HepG2 (cell line): ENCODE measurements around the gene FMN2. TPM values are rescaled to one million over a fixed set of nuclear protein-coding genes. Genes with fewer than 3 reads are reported as not detected.

Experiments
- ATAC-seq: fragments of 200-7000 bp; cut with Tn5 transposase; 3 replicates; pipeline ENCODE4 v1.9.1; 2020; ENCODE audit warnings: mild to moderate bottlenecking, moderate library complexity
- BruUV-seq: library from RNA; stranded (reverse); fragments of 400-500 nt; replicated peaks from 2 replicates; lab custom pipeline; 2021; lab: Mats Ljungman, UMichigan
- CTCF ChIA-PET: fragments of 300-600 bp; formaldehyde crosslinking; extraction: SDS; loops from one replicate; lab custom pipeline; 2021; ENCODE audit warnings: low total read pairs, inconsistent platforms, low intra/inter-chr PET ratio; lab: Yijun Ruan, JAX
- POLR2A ChIA-PET: fragments of 350-600 bp; sonication (Branson Sonifier 250); formaldehyde crosslinking; loops from one replicate; lab custom pipeline; 2020; ENCODE audit warnings: antibody characterized with exemption, inconsistent platforms; lab: Yijun Ruan, JAX
- DNase-seq: peaks from one replicate; pipeline ENCODE4 v3.0.0-alpha.2; 2015; ENCODE audit warnings: low spot score
- FAIRE-seq: peaks from 3 replicates; lab custom pipeline; 2011; peaks lifted over from hg19 to GRCh38; lab: Jason Lieb, UNC
- H2AFZ ChIP-seq: one replicate; pipeline ENCODE4 v1.6.1; 2011; ENCODE audit warnings: low read length, inconsistent platforms
- H3K27ac ChIP-seq: fragments of 300-600 bp; 3 replicates; pipeline ENCODE4 v1.8.0; 2011; ENCODE audit warnings: mixed run types, mild to moderate bottlenecking, mixed read lengths, low read length, inconsistent platforms; ENCODE audit not compliant: insufficient read depth; ENCODE audit errors: extremely low read length
- H3K27me3 ChIP-seq, 2 experiments: fragments of 200-600 bp in 1 of 2; 2 replicates in 1 of 2; 3 replicates in 1 of 2; pipeline versions ENCODE4 v1.6.0 to v1.8.0; 2011; ENCODE audit warnings: low read length in 2 of 2, mild to moderate bottlenecking in 2 of 2, moderate library complexity in 2 of 2, inconsistent platforms in 1 of 2; ENCODE audit not compliant: insufficient read depth in 2 of 2, control insufficient read depth in 1 of 2
- H3K36me3 ChIP-seq, 2 experiments: fragments of 200-600 bp in 1 of 2; replicated peaks in 1 of 2; 2 replicates in 1 of 2; 3 replicates in 1 of 2; pipeline versions ENCODE4 v1.5.1 to v1.8.0; 2011; ENCODE audit warnings: low read length in 2 of 2, inconsistent platforms in 1 of 2; ENCODE audit not compliant: insufficient read depth in 2 of 2, control insufficient read depth in 1 of 2
- H3K4me1 ChIP-seq: 2 replicates; pipeline ENCODE4 v1.5.1; 2012; ENCODE audit warnings: low read length, inconsistent platforms; ENCODE audit not compliant: insufficient read depth
- H3K4me2 ChIP-seq: 2 replicates; pipeline ENCODE4 v1.6.0; 2011; ENCODE audit warnings: low read depth, low read length, inconsistent platforms
- H3K4me3 ChIP-seq, 3 experiments: fragments of 200-600 bp in 1 of 3; sonication (generic), shearing (Covaris generic) in 1 of 3; replicated peaks in 1 of 3; 2 replicates each; pipeline ENCODE4 v1.5.1; 2011 to 2016; ENCODE audit warnings: low read length in 3 of 3, inconsistent platforms in 2 of 3, low read depth in 2 of 3, mild to moderate bottlenecking in 2 of 3, control low read depth in 1 of 3, mixed read lengths in 1 of 3; ENCODE audit not compliant: insufficient read depth in 1 of 3
- H3K79me2 ChIP-seq: one replicate; pipeline ENCODE4 v1.6.1; 2011; ENCODE audit warnings: low read length, inconsistent platforms; ENCODE audit not compliant: insufficient read depth
- H3K9ac ChIP-seq: 2 replicates; pipeline ENCODE4 v1.6.0; 2011; ENCODE audit warnings: mild to moderate bottlenecking, low read depth, low read length, inconsistent platforms; ENCODE audit not compliant: insufficient read depth
- H3K9me3 ChIP-seq: 2 replicates; pipeline ENCODE4 v1.5.1; 2012; ENCODE audit warnings: mild to moderate bottlenecking, low read length
- H4K20me1 ChIP-seq: 2 replicates; pipeline ENCODE4 v1.6.0; 2011; ENCODE audit warnings: inconsistent platforms, mild to moderate bottlenecking, low read length, moderate library complexity; ENCODE audit not compliant: insufficient read depth
- KLF12 ChIP-seq: sonication (generic); formaldehyde crosslinking; IDR thresholded peaks from 2 replicates; pipeline ENCODE4 v1.4.0; 2020; ENCODE audit warnings: missing genetic modification reagents, borderline replicate concordance
- SRSF1 ChIP-seq: fragments of 200-400 bp; formaldehyde crosslinking; optimal IDR thresholded peaks from 2 replicates; pipeline ENCODE3; 2017; ENCODE audit warnings: mild to moderate bottlenecking, low read depth, low read length, moderate library complexity
- ZNF343 ChIP-seq: sonication (generic); formaldehyde crosslinking; IDR thresholded peaks from 2 replicates; pipeline ENCODE4 v1.4.0; 2020; ENCODE audit warnings: mild to moderate bottlenecking, missing genetic modification reagents
- ZNF746 ChIP-seq: sonication (generic); formaldehyde crosslinking; IDR thresholded peaks from 2 replicates; pipeline ENCODE4 v1.8.0; 2022; ENCODE audit warnings: mild to moderate bottlenecking, missing genetic modification reagents
- ZNF784 ChIP-seq: sonication (generic); formaldehyde crosslinking; IDR thresholded peaks from 2 replicates; pipeline ENCODE4 v1.5.1; 2020; ENCODE audit warnings: missing genetic modification reagents, mild to moderate bottlenecking, borderline replicate concordance
- WGBS: methylation state at CpG from one replicate; pipeline ENCODE4 v1.1.6; 2017; ENCODE audit warnings: low lambda C conversion rate; 5-methylcytosine and 5-hydroxymethylcytosine counted together
- in situ Hi-C: cut with HindIII; loops from 2 replicates; pipeline ENCODE4 v1.10.0; 2017; ENCODE audit warnings: low pct_unique_long_range_greater_than_20kb; ENCODE audit not compliant: extremely low pct_ligation_motif_present
- intact Hi-C: fragments of 100-400 bp; cut with micrococcal nuclease; formaldehyde crosslinking; loops from one replicate; pipeline ENCODE4 v1.10.0; 2022; ENCODE audit not compliant: unreplicated experiment
- polyA plus RNA-seq, 8 experiments: library from polyadenylated mRNA; depleted of rRNA in 3 of 8; stranded (reverse) in 7 of 8; unstranded in 1 of 8; fragments of >200 nt; fragmentation: Illumina TruSeq in 4 of 8; extraction: Trizol in 4 of 8; gene quantifications; 2 replicates each; pipeline versions ENCODE4 v1.2.1 to v1.2.3, GENCODE V29; 2011 to 2016; ENCODE audit warnings: low read depth in 4 of 8, missing spikeins in 1 of 8, mixed read lengths in 1 of 8; ENCODE audit not compliant: insufficient read depth in 1 of 8
- total RNA-seq, 5 experiments: library from RNA; depleted of rRNA; stranded (reverse); fragments of >200 nt; fragmentation: Illumina TruSeq; extraction: Trizol; gene quantifications; 2 replicates each; pipeline ENCODE4 v1.2.3, GENCODE V29; 2016; ENCODE audit warnings: low read depth in 1 of 5

Gene FMN2
- total and polyA plus RNA-seq, 2 of the 13 experiments (the other 11 are each of a cell fraction or from before 2014, with no cell fraction given): not detected

GRCh38 chr1:240254778-240255291 lies 163.2 kb downstream of the FMN2 start (continued):
- TF ChIP-seq ZNF343 (CRISPR knock-in tag) (no peak), ZNF746 (CRISPR knock-in tag) (no peak), KLF12 (CRISPR knock-in tag) (no peak)

- H3K9me3 ChIP-seq: no peaks in the 10 kb centered on the region; the same call in 1 of the 2 replicates
- no peaks in the 10 kb centered on the region for H4K20me1 ChIP-seq
- ChIA-PET CTCF (no interaction called here), POLR2A (no interaction called here)
- no peaks in the 10 kb centered on the region for H3K4me1 ChIP-seq
- H3K9ac ChIP-seq: no peak overlapping the region
- no TSS peak for BruUV-seq
- no peak overlapping the region for H3K4me2 ChIP-seq
- in situ Hi-C loops (no loop called here), intact Hi-C loops (no loop called here)
- FAIRE-seq (no peak), ATAC-seq (no peak), DNase-seq (no peak)
- H3K4me3 ChIP-seq: no peak overlapping the region
- 1% methylated on average over 3 of the region's 3 CpGs for WGBS
- no peak for TF ChIP-seq SRSF1
- TF ChIP-seq ZNF784 (CRISPR knock-in tag): no peak
- H3K27me3 ChIP-seq: no peaks in the 10 kb centered on the region
- no peak overlapping the region for H2AFZ ChIP-seq
- no peaks in the 10 kb centered on the region for H3K36me3 ChIP-seq
- no peaks in the 10 kb centered on the region for H3K79me2 ChIP-seq
- no peak overlapping the region for H3K27ac ChIP-seq
These were observed 164.2 kb downstream of the FMN2 start for GRCh38 chr1:240255922-240256321.
